Stomach (tissue), 9 donors: ENCODE measurements around the gene SNCB. TPM values are rescaled to one million over a fixed set of nuclear protein-coding genes. Genes with fewer than 3 reads are reported as not detected.

Source experiments
- DNase-seq, 2 donors: peaks; one replicate each; pipeline versions ENCODE4 v3.0.0 to v3.0.0-alpha.2; 2013 to 2019
- H3K27ac ChIP-seq, 5 donors: fragments of 200-600 bp in 4 of 5; sonication (generic) in 4 of 5; one replicate each; pipeline ENCODE4 v1.5.1; 2013 to 2019; ENCODE audit warnings: mild to moderate bottlenecking in 1 of 5, moderate library complexity in 1 of 5
- H3K27me3 ChIP-seq, 3 donors: fragments of 200-600 bp; sonication (generic); one replicate each; pipeline ENCODE4 v1.5.1; 2017 to 2019; ENCODE audit warnings: mixed run types in 1 of 3
- H3K36me3 ChIP-seq, 4 donors: fragments of 200-600 bp; sonication (generic); 1 replicate in 3 of 4; 2 replicates in 1 of 4; pipeline ENCODE4 v1.5.1; 2016 to 2019
- H3K4me1 ChIP-seq, 4 donors: fragments of 200-600 bp; sonication (generic); one replicate each; pipeline ENCODE4 v1.5.1; 2016 to 2019
- H3K4me3 ChIP-seq, 4 donors: fragments of 200-600 bp; sonication (generic) in 3 of 4; one replicate each; pipeline ENCODE4 v1.5.1; 2016 to 2019; ENCODE audit warnings: mild to moderate bottlenecking in 1 of 4
- H3K9me3 ChIP-seq, 4 donors: fragments of 200-600 bp; sonication (generic); one replicate each; pipeline ENCODE4 v1.5.1; 2016 to 2019
- CTCF ChIP-seq, 7 experiments: fragments of 450-650 bp in 4 of 7; fragments of 200-600 bp in 3 of 7; sonication (generic) in 3 of 7; IDR thresholded peaks; one replicate each; pipeline ENCODE4 v1.5.1; 2016 to 2019; ENCODE audit warnings: antibody characterized with exemption in 7 of 7, control low read depth in 2 of 7, mild to moderate bottlenecking in 1 of 7
- EP300 ChIP-seq: sonication (generic); formaldehyde crosslinking; IDR thresholded peaks from one replicate; pipeline ENCODE4 v1.6.1; 2017; ENCODE audit warnings: antibody characterized with exemption
- POLR2A ChIP-seq, 4 donors: fragments of 450-650 bp; IDR thresholded peaks; one replicate each; pipeline ENCODE4 v1.6.1; 2016; ENCODE audit warnings: antibody characterized with exemption in 4 of 4, control low read depth in 2 of 4, mild to moderate bottlenecking in 1 of 4, moderate library complexity in 1 of 4
- POLR2AphosphoS5 ChIP-seq, 3 donors: sonication (generic); formaldehyde crosslinking; IDR thresholded peaks; one replicate each; pipeline ENCODE4 v1.6.1; 2016; ENCODE audit warnings: antibody characterized with exemption in 3 of 3
- WGBS, 5 donors: extraction: QIAGEN DNeasy Blood & Tissue Kit in 3 of 5; methylation state at CpG; one replicate each; pipeline versions ENCODE4 v1.1.5 to v1.1.7; 2013 to 2018; 5-methylcytosine and 5-hydroxymethylcytosine counted together
- intact Hi-C: fragments of 100-400 bp; cut with DNase I; formaldehyde crosslinking; loops from one replicate; pipeline ENCODE4 v1.15.1; 2023; ENCODE audit warnings: low total_unique reads
- polyA plus RNA-seq, 3 donors: library from polyadenylated mRNA; stranded (reverse); fragments of 200-250 nt; gene quantifications; one replicate each; pipeline ENCODE4 v1.2.3, GENCODE V29; 2013
- total RNA-seq, 5 donors: library from RNA; depleted of rRNA; stranded (reverse); fragments of >200 nt; gene quantifications; one replicate each; pipeline versions ENCODE4 v1.1.0 to v1.2.3, GENCODE V29; 2014 to 2016
- donor health status: healthy with polysubstance abuse.
- donor health status: Bipolar disorder and iron deficiency.
- donor health status: healthy.

SNCB gene
- total and polyA plus RNA-seq, 8 donors, result not detected

DNA sequence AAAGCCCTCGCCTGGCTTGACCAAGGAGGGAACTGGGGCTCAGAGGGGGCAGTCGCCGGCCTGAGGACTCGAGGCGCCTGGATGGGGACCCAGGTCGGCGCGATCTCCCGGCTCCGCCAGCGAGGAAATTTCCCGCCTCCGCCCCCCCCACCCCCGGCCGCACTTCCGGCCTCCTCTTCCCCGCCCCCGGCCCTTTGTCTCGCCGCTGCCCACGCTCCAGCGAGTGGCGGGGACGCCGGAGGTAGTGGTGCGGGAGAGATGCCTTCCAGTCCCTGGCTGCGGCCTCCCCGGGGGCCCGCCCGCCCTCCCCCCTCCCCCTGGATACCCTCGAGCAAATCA is 19.9 kb downstream of the SNCB start:
- peak overlapping the region in 2 of 5 donors; percentile 27 to 29 for H3K27ac ChIP-seq
- intact Hi-C loops, result no loop called here
- no peak for TF ChIP-seq POLR2AphosphoS5 (IDR thresholded peaks at IDR 0.05)
- TF ChIP-seq CTCF (IDR thresholded peaks at IDR 0.05), result no peak
- TF ChIP-seq POLR2A (IDR thresholded peaks at IDR 0.05), result no peak
- no peak for TF ChIP-seq EP300

DNA sequence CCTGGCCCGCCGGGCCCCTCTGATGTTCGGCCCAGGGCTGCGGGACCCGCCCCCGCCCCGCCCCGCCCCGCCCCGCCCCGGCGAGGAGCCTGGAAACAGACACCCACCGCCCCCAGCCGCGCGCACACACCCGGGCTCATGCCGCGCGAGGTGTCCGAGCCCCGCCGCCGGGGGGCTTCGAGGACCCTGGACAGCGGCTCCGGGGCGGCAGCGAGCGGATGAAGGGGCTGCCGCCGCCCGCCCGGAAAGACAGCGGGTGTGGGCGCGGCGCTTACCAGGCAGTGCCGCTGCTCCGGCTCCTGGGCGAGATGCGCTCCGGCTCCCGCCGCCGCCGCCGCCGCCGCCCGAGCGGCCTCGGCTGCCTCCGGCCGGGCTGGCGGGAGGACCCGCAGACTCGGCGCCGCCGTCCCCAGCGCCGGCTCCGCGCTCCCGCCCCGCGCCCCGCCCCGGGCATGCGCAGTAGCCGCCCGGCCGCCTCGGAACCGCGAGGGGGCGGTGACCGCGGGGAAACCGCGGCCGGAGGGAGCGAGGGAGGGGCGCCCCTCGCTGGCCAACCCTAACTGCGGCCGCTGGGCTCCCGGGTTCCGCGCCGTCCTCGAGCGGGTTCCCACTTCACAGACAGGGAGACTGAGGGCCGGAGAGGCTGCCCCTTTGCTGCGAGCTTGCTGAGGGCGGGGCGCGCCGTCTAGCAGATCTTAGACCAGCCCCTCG is 20.5 kb downstream of the SNCB start, which contains the start of gene GPRIN1:
GPRIN1 (minus strand) TSS at position 433 of the 711 bp plus-strand sequence. CDS start 10,322 bp downstream, outside the sequence.
- whole genome bisulfite sequencing, 5 donors, result 0 to 1% (median 1%) methylated on average over 24 to 99 of the region's 101 CpGs
- H3K36me3 ChIP-seq, result no peaks in the 10 kb centered on the region
- H3K4me3 ChIP-seq, result peak within 1 kb of the TSS; percentile 56 to 70 (median 66)
- peak; percentile 48 to 86 for DNase-seq
- peaks cover 4 to 57% (median 28%) of the 10 kb centered on the region in 3 donors for H3K27me3 ChIP-seq
- no peak for TF ChIP-seq CTCF (IDR thresholded peaks at IDR 0.05)
- TF ChIP-seq EP300, result no peak
- TF ChIP-seq POLR2A (IDR thresholded peaks at IDR 0.05), result no peak
- TF ChIP-seq POLR2AphosphoS5 (IDR thresholded peaks at IDR 0.05), result no peak
- H3K9me3 ChIP-seq, result no peaks in the 10 kb centered on the region
- intact Hi-C loops, result no loop called here
- H3K4me1 ChIP-seq, result peaks cover 5 to 27% (median 15%) of the 10 kb centered on the region in 4 donors
- peak within 1 kb of the TSS in 2 of 5 donors; percentile 29 to 38 for H3K27ac ChIP-seq

More for the DNA sequence above, 19.9 kb downstream of the SNCB start:
- no peaks in the 10 kb centered on the region for H3K36me3 ChIP-seq
- 1 to 6% (median 3%) methylated on average over 17 to 31 of the region's 31 CpGs; no CpG with 5 or more reads in 1 of the 5 donors for WGBS, 5 donors
- peaks cover 4 to 62% (median 33%) of the 10 kb centered on the region in 3 donors for H3K27me3 ChIP-seq
- no peaks in the 10 kb centered on the region for H3K9me3 ChIP-seq
- peak overlapping the region; percentile 56 to 70 (median 66) for H3K4me3 ChIP-seq
- no peak for DNase-seq
- peaks cover 5 to 27% (median 15%) of the 10 kb centered on the region in 4 donors for H3K4me1 ChIP-seq

GRCh38 chr5:176608937-176609723 is 21.2 kb downstream of the SNCB start:
- intact Hi-C loops, result no loop called here
- no peaks in the 10 kb centered on the region for H3K36me3 ChIP-seq
- H3K27me3 ChIP-seq, result peaks cover 4 to 54% (median 28%) of the 10 kb centered on the region in 3 donors
- peak overlapping the region; percentile 56 to 70 (median 66) for H3K4me3 ChIP-seq
- H3K4me1 ChIP-seq, result peaks cover 5 to 27% (median 15%) of the 10 kb centered on the region in 4 donors
- no peaks in the 10 kb centered on the region for H3K9me3 ChIP-seq
- no peak for DNase-seq
- WGBS, 5 donors, result 29 to 68% (median 33%) methylated on average over 17 to 46 of the region's 46 CpGs
- H3K27ac ChIP-seq, result no peak overlapping the region
- TF ChIP-seq POLR2A (IDR thresholded peaks at IDR 0.05) (no peak), POLR2AphosphoS5 (IDR thresholded peaks at IDR 0.05) (no peak), EP300 (no peak), CTCF (IDR thresholded peaks at IDR 0.05) (no peak)

- 80 to 90% (median 84%) methylated on average over 4 of the region's 4 CpGs for WGBS, 5 donors
- intact Hi-C loops, result no loop called here
These were observed 22.1 kb downstream of the SNCB start for GRCh38 chr5:176608142-176608705.

More at GRCh38 chr5:176608142-176608705, 22.1 kb downstream of the SNCB start:
- Histone ChIP-seq H3K27ac (no peak overlapping the region), H3K36me3 (no peaks in the 10 kb centered on the region), H3K9me3 (no peaks in the 10 kb centered on the region), H3K4me3 (no peak overlapping the region), H3K27me3 (peaks cover 4 to 47% (median 24%) of the 10 kb centered on the region in 3 donors), H3K4me1 (peaks cover 5 to 19% (median 15%) of the 10 kb centered on the region in 4 donors)
- TF ChIP-seq POLR2A (IDR thresholded peaks at IDR 0.05) (no peak), CTCF (IDR thresholded peaks at IDR 0.05) (no peak), EP300 (no peak), POLR2AphosphoS5 (IDR thresholded peaks at IDR 0.05) (no peak)
- DNase-seq, result no peak
